Measurements from ENCODE around the gene SDK1. TPM values are rescaled to one million over a fixed set of nuclear protein-coding genes. Genes with fewer than 3 reads are reported as not detected.

The SDK1 gene
- total and polyA plus RNA-seq, 2 of the 8 experiments (the other 6 are each of a cell fraction or from before 2014, with no cell fraction given): 3.3 to 7.2 TPM

- H2BK15ac ChIP-seq (ENCODE audit: low read length): no peak overlapping the region
- H3K18ac ChIP-seq (ENCODE audit: extremely low read depth, low read length): no peak overlapping the region
- H2BK20ac ChIP-seq (ENCODE audit: low read length): no peak overlapping the region
- no peaks in the 10 kb centered on the region for H3K36me3 ChIP-seq (ENCODE audit: control insufficient read depth in 2 of 4, insufficient read depth in 4 of 4, low read length in 3 of 4)
- H3K23ac ChIP-seq (ENCODE audit: insufficient read length): no peak overlapping the region
- H3K79me2 ChIP-seq (ENCODE audit: control insufficient read depth in 1 of 2, insufficient read depth in 2 of 2, low read length in 2 of 2): no peaks in the 10 kb centered on the region
- H3K27me3 ChIP-seq (replicated peaks in 1 of 4; ENCODE audit: control insufficient read depth in 3 of 4, extremely low read depth in 1 of 4, insufficient read depth in 3 of 4, low read length in 3 of 4): no peaks in the 10 kb centered on the region
- H3K4me3 ChIP-seq (ENCODE audit: extremely low read depth in 1 of 4, insufficient read depth in 2 of 4, low read depth in 3 of 4, low read length in 4 of 4): no peak overlapping the region
- no peak overlapping the region for H3K4me2 ChIP-seq (ENCODE audit: insufficient read depth in 1 of 2, low read depth in 2 of 2, low read length in 2 of 2)
- ChIA-PET POLR2A (ENCODE audit: partially characterized antibody) (interaction anchor here (1.0 kb wide), 1 partner anchor 16 kb away, joined by 3 read pairs; no protein-coding TSS in a partner anchor), CTCF (ENCODE audit: partially characterized antibody) (interaction anchor here (1.8 kb wide), 1 partner anchor 15 kb away, joined by 5 read pairs; no protein-coding TSS in a partner anchor)
- FAIRE-seq: no peak
- H3K23me2 ChIP-seq (ENCODE audit: low read depth, low read length): no peaks in the 10 kb centered on the region
- H2BK5ac ChIP-seq (ENCODE audit: low read depth, low read length): no peak overlapping the region
- H3K4me1 ChIP-seq (replicated peaks in 1 of 4; ENCODE audit: control insufficient read depth in 3 of 4, insufficient read depth in 4 of 4, low read length in 3 of 4): peaks cover 0 to 17% (median 12%) of the 10 kb centered on the region in 4 experiments; a peak in 4 of 7 replicates
- no peak overlapping the region for H2AFZ ChIP-seq (ENCODE audit: low read length)
- H2BK120ac ChIP-seq (replicated peaks; ENCODE audit: low read depth, low read length): no peak overlapping the region
- 97% methylated on average over 6 of the region's 6 CpGs; no CpG with 5 or more reads in 1 of the 2 experiments for WGBS, 2 experiments (ENCODE audit: extremely low coverage in 1 of 2, insufficient coverage in 1 of 2, insufficient read length in 1 of 2, insufficient replicate concordance in 2 of 2, low coverage in 1 of 2, low lambda C conversion rate in 2 of 2, missing lambda C conversion rate in 1 of 2)
- no peak for DNase-seq (ENCODE audit: low read depth in 1 of 2, low spot score in 2 of 2)
- H3K56ac ChIP-seq (replicated peaks; ENCODE audit: insufficient read length, low read depth, low read length): no peak overlapping the region
- no peak overlapping the region for H3K27ac ChIP-seq (ENCODE audit: low read depth, low read length)
- no peak overlapping the region for H4K5ac ChIP-seq (ENCODE audit: insufficient read length, low read depth, low read length)
- no peak overlapping the region for H4K8ac ChIP-seq (ENCODE audit: extremely low read depth, insufficient read depth, low read length)
- no peak overlapping the region for H4K91ac ChIP-seq (replicated peaks; ENCODE audit: insufficient read length, low read length)
- H3K4ac ChIP-seq (replicated peaks; ENCODE audit: insufficient read length, low read depth, low read length): no peak overlapping the region
- no peak overlapping the region for H3K9ac ChIP-seq (replicated peaks in 1 of 4; ENCODE audit: extremely low read depth in 1 of 4, low read depth in 3 of 4, low read length in 3 of 4)
- no peaks in the 10 kb centered on the region for H3K79me1 ChIP-seq (ENCODE audit: low read depth, low read length)
- no peak overlapping the region for H2AK5ac ChIP-seq (ENCODE audit: low read depth, low read length)
- H2BK12ac ChIP-seq (ENCODE audit: low read depth, low read length): no peak overlapping the region
- no peaks in the 10 kb centered on the region for H4K20me1 ChIP-seq (replicated peaks in 1 of 2; ENCODE audit: control insufficient read depth in 1 of 2, insufficient read depth in 2 of 2, low read length in 2 of 2)
- no peak overlapping the region for H3K14ac ChIP-seq (ENCODE audit: insufficient read length)
- H3K9me3 ChIP-seq (ENCODE audit: insufficient read depth in 2 of 2, low read depth in 1 of 2, low read length in 1 of 2): no peaks in the 10 kb centered on the region
- TF ChIP-seq PHF8 (conservative IDR thresholded peaks at IDR 0.05; ENCODE audit: low read depth, low read length) (no peak), SIX5 (IDR thresholded peaks at IDR 0.05; ENCODE audit: low read depth, low read length) (no peak), CHD2 (IDR thresholded peaks at IDR 0.05; ENCODE audit: low read length) (no peak), RAD21 (IDR thresholded peaks at IDR 0.05 in 1 of 2, conservative IDR thresholded peaks at IDR 0.05 in 1 of 2; ENCODE audit: low read depth in 2 of 2, low read length in 2 of 2) (no peak), TEAD4 (IDR thresholded peaks at IDR 0.05; ENCODE audit: low read depth, low read length) (no peak), RNF2 (IDR thresholded peaks at IDR 0.05; ENCODE audit: borderline replicate concordance, low read depth, low read length, missing control alignments, poor library complexity, severe bottlenecking) (no peak), GTF2F1 (IDR thresholded peaks at IDR 0.05; ENCODE audit: borderline replicate concordance, low read depth, low read length) (no peak), MAFK (IDR thresholded peaks at IDR 0.05; ENCODE audit: low read depth, low read length) (no peak), RFX5 (IDR thresholded peaks at IDR 0.05; ENCODE audit: borderline replicate concordance, low read depth, low read length) (no peak), CEBPB (IDR thresholded peaks at IDR 0.05; ENCODE audit: low read depth, low read length) (no peak), JUN (IDR thresholded peaks at IDR 0.05; ENCODE audit: low read depth, low read length) (no peak), BACH1 (IDR thresholded peaks at IDR 0.05; ENCODE audit: low read length) (no peak), GABPA (IDR thresholded peaks at IDR 0.05; ENCODE audit: borderline replicate concordance, insufficient read depth, low read length) (no peak), YY1 (IDR thresholded peaks at IDR 0.05; ENCODE audit: low read depth, low read length) (no peak)
Observed at GRCh38 chr7:3551536-3551935, 250.5 kb downstream of the SDK1 start.
